HL-60/S4 treated with phorbol 12-myristate 13-acetate at 8.2 ng/mL for 4 days and 3 days (cell line): ENCODE measurements around the gene DUSP2.
"Not testable (repeated sequence)": the region's sequence is repeated elsewhere in the genome, so short reads cannot be mapped to it uniquely, and the experiment has no call there.

Source experiments
- in situ Hi-C: fragments of 300-500 bp; cut with MboI; formaldehyde crosslinking; loops from 2 replicates; pipeline ENCODE4 v1.15.0; 2022; ENCODE audit warnings: low sequenced_read_pairs

The DUSP2 gene

GRCh38 chr2:96164459-96165184 is 19.4 kb upstream of the DUSP2 start:
- in situ Hi-C loops, result no loop called here

DNA sequence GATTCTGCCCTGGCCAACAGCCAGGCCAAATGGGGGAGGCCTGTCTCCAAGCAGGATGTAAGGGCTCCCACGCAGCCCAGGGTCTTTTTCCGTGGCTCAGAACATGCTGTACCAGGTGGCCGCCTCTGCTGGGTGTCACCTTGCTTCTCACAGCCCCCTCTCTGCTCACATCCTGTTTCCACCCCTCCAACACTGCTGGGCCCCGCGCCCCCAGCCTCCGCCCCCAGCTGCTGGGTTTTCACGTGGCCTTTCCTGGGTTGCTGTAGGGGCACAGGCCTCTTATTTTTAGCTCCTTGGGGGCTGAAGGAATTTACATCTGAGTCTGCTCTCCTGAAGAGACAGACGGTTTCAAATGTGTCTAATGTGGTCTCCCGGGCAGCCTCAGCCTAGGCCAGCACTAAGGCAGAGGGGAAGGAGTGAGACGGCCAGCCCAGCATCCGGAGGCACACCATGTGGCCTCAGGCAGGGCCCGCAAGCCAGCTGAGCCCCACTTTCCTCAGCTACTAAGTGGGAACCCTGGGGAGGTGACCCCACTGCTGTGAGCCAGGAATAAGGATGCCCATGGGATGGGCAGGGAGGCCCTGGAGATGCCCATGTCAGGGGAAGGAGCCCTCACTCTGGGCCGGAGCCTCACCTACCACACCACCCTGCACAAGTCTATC is 18.7 kb upstream of the DUSP2 start:
- in situ Hi-C loops, result no loop called here

- in situ Hi-C loops, result no loop called here
Measured at GRCh38 chr2:96163415-96163767, 18.2 kb upstream of the DUSP2 start.

- in situ Hi-C loops, result no loop called here
Measured at GRCh38 chr2:96161898-96162297, 16.7 kb upstream of the DUSP2 start.

DNA sequence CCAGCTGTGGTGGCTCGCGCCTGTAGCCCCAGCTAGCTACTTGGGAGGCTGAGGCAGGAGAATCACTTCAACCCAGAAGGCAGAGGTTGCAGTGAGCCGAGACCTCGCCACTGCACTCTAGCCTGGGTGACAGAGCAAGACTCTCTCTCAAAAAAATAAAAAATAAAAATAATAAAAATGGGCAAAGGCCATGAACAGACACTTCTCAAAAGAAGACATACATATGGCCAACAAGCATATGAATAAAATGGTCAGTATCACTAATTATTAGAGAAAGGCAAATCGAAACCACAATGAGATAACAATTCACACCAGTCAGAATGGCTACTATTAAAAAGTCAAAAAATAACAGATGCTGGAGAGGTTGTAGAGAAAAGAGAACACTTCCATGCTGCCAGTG is 15.1 kb upstream of the DUSP2 start:
- in situ Hi-C loops, result not testable (repeated sequence)

- in situ Hi-C loops, result no loop called here
Measured at GRCh38 chr2:96159084-96159830, 14.0 kb upstream of the DUSP2 start.

- in situ Hi-C loops, result no loop called here
Measured at GRCh38 chr2:96158554-96158940, 13.3 kb upstream of the DUSP2 start.

- in situ Hi-C loops, result no loop called here
Measured at GRCh38 chr2:96157649-96158553, 12.7 kb upstream of the DUSP2 start.

- in situ Hi-C loops, result no loop called here
Measured at GRCh38 chr2:96156926-96157648, 11.8 kb upstream of the DUSP2 start.

- in situ Hi-C loops, result no loop called here
Measured at GRCh38 chr2:96156011-96156820, 11.0 kb upstream of the DUSP2 start.

DNA sequence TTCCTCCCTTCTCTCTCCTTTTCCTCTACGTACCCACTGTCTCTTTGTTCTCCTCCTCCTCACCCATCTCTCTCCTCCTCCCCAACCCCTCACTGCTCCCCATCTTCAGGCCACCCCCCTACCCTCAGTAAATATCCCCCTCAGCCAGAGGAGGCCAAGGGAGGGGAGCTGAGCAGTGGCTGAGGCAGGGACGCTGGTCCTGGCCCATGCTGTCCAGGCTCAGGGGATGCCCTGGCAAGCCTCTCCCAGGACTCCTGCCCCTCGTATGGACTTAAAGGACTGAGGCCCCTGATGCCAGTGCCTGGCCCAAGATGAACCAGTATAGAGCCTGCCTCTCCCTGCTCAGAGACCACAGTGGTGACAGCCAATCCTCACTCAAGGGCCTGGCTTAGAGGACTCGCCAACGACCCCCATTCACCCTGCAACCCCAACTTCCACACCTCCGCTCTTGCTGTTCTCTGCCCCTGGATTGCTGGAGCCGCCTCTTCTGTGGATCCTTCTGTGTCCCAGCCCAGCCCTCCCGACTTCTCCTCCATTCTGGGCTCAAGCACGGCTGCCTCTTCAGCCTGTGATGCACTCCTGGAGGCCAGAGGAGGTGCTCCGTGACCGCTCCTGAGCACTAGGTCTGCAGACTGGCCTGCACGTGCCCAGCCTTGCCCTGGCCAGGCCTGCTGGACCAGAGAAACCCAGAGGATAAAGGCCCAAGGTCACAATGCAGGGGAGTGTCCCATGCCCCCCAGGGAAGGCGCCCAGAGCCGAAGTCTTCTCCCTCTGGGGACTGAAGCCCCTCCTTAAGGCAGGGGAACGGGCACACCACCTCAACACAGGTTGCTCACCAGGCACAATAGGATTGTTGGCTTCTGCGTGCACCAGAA is 9.5 kb upstream of the DUSP2 start:
- in situ Hi-C loops, result no loop called here

GRCh38 chr2:96153991-96154431 is 8.8 kb upstream of the DUSP2 start:
- in situ Hi-C loops, result no loop called here

DNA sequence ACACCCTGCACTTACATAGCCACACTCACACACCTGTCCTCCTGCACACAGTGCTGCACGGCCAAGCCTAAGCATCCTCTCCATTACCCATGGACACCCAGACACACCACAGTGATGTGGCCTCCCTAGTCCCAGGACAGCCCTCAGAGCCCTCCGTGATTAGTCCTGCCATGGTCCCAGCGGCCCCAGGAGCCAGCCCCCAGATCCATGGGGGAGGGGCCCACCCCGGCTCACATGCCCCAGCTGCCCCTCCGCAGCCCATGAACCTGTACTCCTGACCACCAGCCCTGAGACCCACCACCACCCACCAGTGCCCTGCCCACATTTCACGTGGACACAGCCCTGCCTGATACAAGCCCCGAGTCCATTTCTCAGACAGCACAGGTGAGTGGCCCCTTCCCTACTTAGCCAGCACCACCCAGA is 8.1 kb upstream of the DUSP2 start:
- in situ Hi-C loops, result no loop called here

- in situ Hi-C loops, result no loop called here
Measured at GRCh38 chr2:96152304-96153161, 7.3 kb upstream of the DUSP2 start.

GRCh38 chr2:96151595-96152303 is 6.5 kb upstream of the DUSP2 start:
- in situ Hi-C loops, result no loop called here

DNA sequence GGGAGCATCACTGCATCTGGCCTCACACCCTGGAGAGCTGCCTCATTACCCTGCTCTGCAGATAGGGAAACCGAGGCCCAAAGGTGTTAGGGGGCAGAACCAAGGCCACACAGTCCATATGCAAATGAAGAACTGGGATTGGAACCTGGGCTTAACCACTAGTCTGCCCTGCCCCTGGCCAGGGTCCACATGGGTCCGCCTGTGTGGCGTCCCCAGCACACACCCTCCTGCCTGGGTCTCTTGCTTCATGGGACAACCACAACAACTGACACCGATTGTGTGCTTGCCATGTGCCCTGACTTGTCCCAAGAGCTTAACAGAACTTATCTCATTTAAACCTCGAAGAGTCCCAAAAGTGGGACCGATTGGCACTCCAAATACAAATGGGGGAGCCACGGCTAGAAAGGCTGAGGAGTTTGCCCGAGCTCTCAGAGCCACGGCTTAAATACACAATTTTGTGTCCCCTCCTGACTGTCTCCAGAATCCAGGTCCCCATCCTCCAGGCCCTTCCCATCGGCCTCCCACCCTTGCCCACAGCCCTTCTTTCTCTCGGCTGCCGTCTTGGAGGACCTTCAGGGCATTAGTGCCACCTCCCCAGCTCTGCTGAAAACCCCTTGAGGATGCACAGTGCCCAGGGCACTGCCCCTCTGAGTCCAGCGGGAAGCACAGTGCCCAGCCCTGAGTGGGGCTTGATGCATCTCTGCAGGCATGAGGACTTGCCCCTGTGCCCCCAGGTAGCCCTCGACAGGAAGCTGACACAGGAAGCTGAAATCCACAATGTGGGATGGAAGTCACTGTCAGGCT is 5.8 kb upstream of the DUSP2 start:
- in situ Hi-C loops, result no loop called here
